C4-2B (cell line): ENCODE measurements around the gene BMX.

Experiments used
- CTCF ChIP-seq: fragments of 450-650 bp; conservative IDR thresholded peaks from 2 replicates; pipeline ENCODE4 v1.5.1; 2017; ENCODE audit warnings: mild to moderate bottlenecking
- ZFX ChIP-seq: fragments of 450-650 bp; IDR thresholded peaks from 2 replicates; pipeline ENCODE4 v1.6.1; 2017

- TF ChIP-seq CTCF: no peak
- TF ChIP-seq ZFX: no peak
Measured at GRCh38 chrX:15602761-15603160, 102.2 kb downstream of the BMX start.
